CD14-positive monocyte (primary cell): ENCODE measurements around the gene UBE3A. TPM values are rescaled to one million over a fixed set of nuclear protein-coding genes. Genes with fewer than 3 reads are reported as not detected.

Source experiments
- DNase-seq, 3 donors: peaks; one replicate each; pipeline ENCODE4 v3.0.0-alpha.2; 2011 to 2022
- H2AFZ ChIP-seq: 2 replicates; pipeline ENCODE4 v1.6.0; 2012; ENCODE audit warnings: mild to moderate bottlenecking, low read depth, low read length, inconsistent platforms; ENCODE audit not compliant: insufficient read depth, poor library complexity, severe bottlenecking
- H3K27ac ChIP-seq, 2 donors: 1 replicate in 1 of 2; 2 replicates in 1 of 2; pipeline ENCODE4 v1.5.1; 2012 to 2013; ENCODE audit warnings: low read length in 2 of 2, control low read depth in 1 of 2, inconsistent platforms in 1 of 2, low read depth in 1 of 2, mild to moderate bottlenecking in 1 of 2
- H3K27me3 ChIP-seq, 2 donors: one replicate each; pipeline versions ENCODE4 v1.6.0 to v1.6.1; 2011 to 2013; ENCODE audit warnings: low read length in 2 of 2; ENCODE audit not compliant: control insufficient read depth in 2 of 2, insufficient read depth in 2 of 2
- H3K36me3 ChIP-seq, 2 donors: replicated peaks in 1 of 2; 1 replicate in 1 of 2; 2 replicates in 1 of 2; pipeline versions ENCODE4 v1.5.1 to v1.6.1; 2012 to 2013; ENCODE audit warnings: low read length in 2 of 2, control low read depth in 1 of 2, inconsistent platforms in 1 of 2, mild to moderate bottlenecking in 1 of 2; ENCODE audit not compliant: insufficient read depth in 2 of 2, control insufficient read depth in 1 of 2
- H3K4me1 ChIP-seq, 2 donors: 1 replicate in 1 of 2; 2 replicates in 1 of 2; pipeline versions ENCODE4 v1.5.1 to v1.6.1; 2012 to 2013; ENCODE audit warnings: low read length in 2 of 2, control low read depth in 1 of 2, inconsistent platforms in 1 of 2, mild to moderate bottlenecking in 1 of 2, moderate library complexity in 1 of 2; ENCODE audit not compliant: insufficient read depth in 2 of 2, control insufficient read depth in 1 of 2
- H3K4me2 ChIP-seq: replicated peaks from 2 replicates; pipeline ENCODE3; 2012; ENCODE audit warnings: low read length, moderate library complexity, mild to moderate bottlenecking; ENCODE audit not compliant: poor library complexity, severe bottlenecking; ENCODE audit errors: extremely low read depth
- H3K4me3 ChIP-seq, 3 experiments: fragments of 200-600 bp in 1 of 3; sonication (generic) in 1 of 3; replicated peaks in 1 of 3; 1 replicate in 2 of 3; 2 replicates in 1 of 3; pipeline ENCODE4 v1.5.1; 2011 to 2013; ENCODE audit warnings: low read length in 3 of 3, mild to moderate bottlenecking in 3 of 3, control low read depth in 2 of 3, low read depth in 2 of 3, inconsistent platforms in 1 of 3, moderate library complexity in 1 of 3
- H3K79me2 ChIP-seq: 2 replicates; pipeline ENCODE4 v1.6.0; 2012; ENCODE audit warnings: mild to moderate bottlenecking, control low read depth, inconsistent platforms, low read length, moderate library complexity; ENCODE audit not compliant: insufficient read depth
- H3K9ac ChIP-seq: 2 replicates; pipeline ENCODE4 v1.6.0; 2017; ENCODE audit warnings: low read length, mild to moderate bottlenecking; ENCODE audit not compliant: insufficient read depth, poor library complexity, severe bottlenecking
- H3K9me3 ChIP-seq, 2 donors: replicated peaks in 1 of 2; 1 replicate in 1 of 2; 2 replicates in 1 of 2; pipeline versions ENCODE4 v1.5.1 to v1.6.1; 2012 to 2013; ENCODE audit warnings: low read length in 2 of 2, control low read depth in 1 of 2; ENCODE audit not compliant: control insufficient read depth in 1 of 2, insufficient read depth in 1 of 2
- H4K20me1 ChIP-seq: 2 replicates; pipeline ENCODE4 v1.6.0; 2012; ENCODE audit warnings: mild to moderate bottlenecking, low read length, control low read depth, moderate library complexity; ENCODE audit not compliant: insufficient read depth
- H3K27ac Mint-ChIP-seq, 7 donors: one replicate each; pipeline ENCODE4 v1.8.0; 2020; ENCODE audit warnings: mild to moderate bottlenecking in 7 of 7, mixed read lengths in 7 of 7, moderate library complexity in 6 of 7, inconsistent platforms in 2 of 7
- H3K27me3 Mint-ChIP-seq, 3 donors: one replicate each; pipeline ENCODE4 v1.8.0; 2021 to 2022; ENCODE audit warnings: low read depth in 3 of 3, mild to moderate bottlenecking in 3 of 3, mixed read lengths in 3 of 3, moderate library complexity in 3 of 3, inconsistent platforms in 1 of 3
- H3K36me3 Mint-ChIP-seq, 2 donors: one replicate each; pipeline ENCODE4 v1.8.0; 2020; ENCODE audit warnings: mixed read lengths in 2 of 2, inconsistent platforms in 1 of 2, mild to moderate bottlenecking in 1 of 2
- H3K4me1 Mint-ChIP-seq: one replicate; pipeline ENCODE4 v1.8.0; 2020; ENCODE audit warnings: mild to moderate bottlenecking, mixed read lengths
- H3K4me3 Mint-ChIP-seq, 2 donors: one replicate each; pipeline ENCODE4 v1.8.0; 2020; ENCODE audit warnings: mild to moderate bottlenecking in 2 of 2, mixed read lengths in 2 of 2, moderate library complexity in 1 of 2
- H3K9me3 Mint-ChIP-seq, 7 donors: one replicate each; pipeline ENCODE4 v1.8.0; 2020 to 2022; ENCODE audit warnings: mixed read lengths in 7 of 7, mild to moderate bottlenecking in 6 of 7, moderate library complexity in 6 of 7, inconsistent platforms in 2 of 7
- CTCF ChIP-seq: fragments of 200-600 bp; IDR thresholded peaks from one replicate; pipeline ENCODE4 v1.8.0; 2022; ENCODE audit warnings: antibody characterized with exemption, mild to moderate bottlenecking
- WGBS: methylation state at CpG from one replicate; pipeline ENCODE4 v1.1.5; 2013; ENCODE audit warnings: missing lambda C conversion rate; ENCODE audit not compliant: insufficient coverage; 5-methylcytosine and 5-hydroxymethylcytosine counted together
- intact Hi-C, 2 donors: fragments of 100-400 bp; cut with micrococcal nuclease; formaldehyde crosslinking; loops; one replicate each; pipeline versions ENCODE4 v1.15.0 to v1.15.1; 2023
- polyA plus RNA-seq, 3 donors: library from polyadenylated mRNA; depleted of rRNA in 1 of 3; unstranded in 2 of 3; stranded (reverse) in 1 of 3; fragments of 300-500 nt in 2 of 3; fragments of >200 nt in 1 of 3; fragmentation: Illumina TruSeq in 2 of 3; gene quantifications; 1 replicate in 2 of 3; 2 replicates in 1 of 3; pipeline ENCODE4 v1.2.3, GENCODE V29; 2012 to 2021

The UBE3A gene
- polyA plus RNA-seq, 3 donors: 13.9 to 73.3 (median 54.5) TPM

- Histone ChIP-seq H3K4me1 (no peaks in the 10 kb centered on the region), H3K27me3 (no peaks in the 10 kb centered on the region), H3K4me2 (no peak overlapping the region), H3K79me2 (peaks cover 50% of the 10 kb centered on the region), H3K9me3 (peaks cover 0 to 10% of the 10 kb centered on the region in 2 donors), H3K9ac (no peak overlapping the region), H4K20me1 (peaks cover 13% of the 10 kb centered on the region), H3K27ac (no peak overlapping the region), H2AFZ (no peak overlapping the region), H3K4me3 (no peak overlapping the region), H3K36me3 (peaks cover 30 to 58% of the 10 kb centered on the region in 2 donors)
- H3K4me1 Mint-ChIP-seq: no peaks in the 10 kb centered on the region
- H3K9me3 Mint-ChIP-seq: peaks cover 5 to 22% (median 13%) of the 10 kb centered on the region in 7 donors
- no peak for TF ChIP-seq CTCF
- DNase-seq: no peak
- H3K27ac Mint-ChIP-seq: no peak overlapping the region
- no CpG with 5 or more reads among the region's 2 CpGs for WGBS
- intact Hi-C loops: no loop called here
- no peaks in the 10 kb centered on the region for H3K27me3 Mint-ChIP-seq
- peaks cover 51 to 56% of the 10 kb centered on the region in 2 donors for H3K36me3 Mint-ChIP-seq
- H3K4me3 Mint-ChIP-seq: no peak overlapping the region
These were observed 60.3 kb downstream of the UBE3A start for GRCh38 chr15:25378501-25378901.

- H3K36me3 ChIP-seq: peaks cover 48 to 59% of the 10 kb centered on the region in 2 donors
- no peak overlapping the region for H3K4me2 ChIP-seq
- H3K4me3 ChIP-seq: no peak overlapping the region
- Mint-ChIP-seq H3K27me3 (no peaks in the 10 kb centered on the region), H3K27ac (no peak overlapping the region), H3K36me3 (peaks cover 51 to 54% of the 10 kb centered on the region in 2 donors), H3K4me3 (no peak overlapping the region), H3K9me3 (peaks cover 0 to 4% (median 1%) of the 10 kb centered on the region in 7 donors), H3K4me1 (peaks cover 8% of the 10 kb centered on the region)
- no peak for DNase-seq
- intact Hi-C loops: no loop called here
- no peak overlapping the region for H2AFZ ChIP-seq
- TF ChIP-seq CTCF: no peak
- H4K20me1 ChIP-seq: peaks cover 23% of the 10 kb centered on the region
- peaks cover 31% of the 10 kb centered on the region for H3K79me2 ChIP-seq
- WGBS: no CpG with 5 or more reads among the region's 5 CpGs
- no peaks in the 10 kb centered on the region for H3K27me3 ChIP-seq
- H3K27ac ChIP-seq: peak overlapping the region in 1 of 2 donors; percentile 7
- no peak overlapping the region for H3K9ac ChIP-seq
- peaks cover 0 to 2% of the 10 kb centered on the region in 2 donors for H3K9me3 ChIP-seq
- peaks cover 0 to 7% of the 10 kb centered on the region in 2 donors for H3K4me1 ChIP-seq
These were observed 63.3 kb downstream of the UBE3A start for GRCh38 chr15:25375557-25375956.
